ENCODE measurements around the gene SLC35F3.
"Not testable (repeated sequence)": the region's sequence is repeated elsewhere in the genome, so short reads cannot be mapped to it uniquely, and the experiment has no call there.

Gene SLC35F3

DNA sequence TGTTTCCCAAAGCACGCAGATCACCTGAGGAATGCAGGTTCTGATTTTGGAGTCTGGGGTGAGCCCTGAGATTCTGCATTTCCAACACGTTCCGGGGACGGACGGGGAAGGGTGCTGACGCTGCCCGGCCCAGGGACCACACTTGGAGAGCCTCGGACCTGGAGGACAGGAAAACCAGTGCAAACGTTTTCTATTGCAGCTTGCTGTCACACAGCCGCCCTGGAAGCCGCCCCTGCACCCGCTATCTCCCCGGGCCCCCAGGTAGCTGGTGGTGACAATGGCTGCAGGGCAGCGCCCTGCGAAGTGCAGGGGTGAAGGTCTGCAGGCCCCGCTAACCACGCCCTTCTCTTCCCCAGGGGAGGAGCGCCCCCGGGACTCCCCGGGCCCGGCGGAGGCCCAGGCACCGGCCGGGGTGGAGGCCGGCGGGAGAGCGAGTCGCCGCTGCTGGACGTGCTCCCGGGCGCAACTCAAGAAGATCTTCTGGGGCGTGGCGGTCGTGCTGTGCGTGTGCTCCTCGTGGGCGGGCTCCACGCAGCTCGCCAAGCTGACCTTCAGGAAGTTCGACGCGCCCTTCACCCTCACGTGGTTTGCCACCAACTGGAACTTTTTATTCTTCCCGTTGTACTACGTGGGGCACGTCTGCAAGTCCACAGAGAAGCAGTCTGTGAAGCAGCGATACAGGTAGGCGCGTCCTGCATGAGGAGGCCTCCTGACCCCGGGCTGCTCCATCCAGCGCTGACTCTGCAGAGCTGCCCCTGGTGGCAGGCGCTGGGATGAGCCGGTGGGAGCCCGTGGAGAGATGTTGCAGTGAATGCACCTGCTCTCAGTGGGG lies 326.8 kb downstream of the SLC35F3 start:
- no peak for DNase-seq

GRCh38 chr1:234231893-234232276 lies 327.4 kb downstream of the SLC35F3 start:
- no peak for DNase-seq

GRCh38 chr1:234234199-234234598 lies 329.7 kb downstream of the SLC35F3 start:
- no peak for DNase-seq

GRCh38 chr1:234235434-234235881 lies 331.0 kb downstream of the SLC35F3 start:
- no peak for DNase-seq

GRCh38 chr1:234237393-234237792 lies 332.9 kb downstream of the SLC35F3 start:
- DNase-seq = no peak

- DNase-seq = no peak
Observed at GRCh38 chr1:234238060-234238459, 333.6 kb downstream of the SLC35F3 start.

GRCh38 chr1:234239515-234239914 lies 335.0 kb downstream of the SLC35F3 start:
- DNase-seq = no peak

- no peak for DNase-seq
Observed at GRCh38 chr1:234239936-234240335, 335.5 kb downstream of the SLC35F3 start.

DNA sequence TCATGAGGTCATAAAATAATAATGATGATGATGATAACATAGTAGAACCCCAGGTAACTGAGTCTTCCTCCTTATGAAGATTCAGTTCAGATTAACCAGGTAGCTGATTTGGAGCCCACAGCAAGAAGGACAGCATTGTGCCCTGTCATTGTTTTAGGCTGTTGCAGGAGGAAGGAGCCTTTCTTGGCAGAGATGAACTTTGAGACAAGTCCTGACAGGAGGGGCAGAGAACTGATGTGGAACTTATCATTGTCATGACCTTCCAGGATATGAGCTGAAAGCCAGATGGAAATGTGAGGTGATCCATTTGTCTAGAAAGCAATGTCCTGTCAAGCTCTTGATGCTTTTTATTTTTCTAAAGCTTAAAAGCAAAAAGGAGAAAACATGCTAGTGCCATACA lies 336.2 kb downstream of the SLC35F3 start:
- no peak for DNase-seq

- no peak for DNase-seq
Observed at GRCh38 chr1:234241941-234242490, 337.5 kb downstream of the SLC35F3 start.

GRCh38 chr1:234243521-234244260 lies 339.2 kb downstream of the SLC35F3 start:
- no peak for DNase-seq

GRCh38 chr1:234244482-234244881 lies 340.0 kb downstream of the SLC35F3 start:
- no peak for DNase-seq

- DNase-seq = no peak
Observed at GRCh38 chr1:234246638-234247116, 342.2 kb downstream of the SLC35F3 start.

- DNase-seq = not testable (repeated sequence)
Observed at GRCh38 chr1:234247746-234248145, 343.3 kb downstream of the SLC35F3 start.

DNA sequence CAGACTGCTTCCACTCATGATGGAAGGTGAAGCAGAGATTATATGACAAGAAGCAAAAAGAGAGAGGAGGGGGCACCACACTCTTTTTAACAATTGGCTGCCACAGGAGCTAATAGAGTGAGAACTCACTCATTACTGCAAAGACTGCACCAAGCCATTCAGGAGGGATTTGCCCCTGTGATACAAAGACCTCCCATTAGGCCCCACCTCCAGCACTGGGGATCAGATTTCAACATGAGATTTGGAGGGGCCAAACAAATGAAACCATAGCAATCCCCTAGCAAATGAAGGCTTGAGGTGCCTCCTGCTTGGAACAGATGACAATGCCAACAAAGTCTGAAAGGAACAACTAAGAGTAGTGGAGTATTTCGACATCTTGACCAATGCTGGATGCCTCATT lies 346.3 kb downstream of the SLC35F3 start:
- DNase-seq = no peak

DNA sequence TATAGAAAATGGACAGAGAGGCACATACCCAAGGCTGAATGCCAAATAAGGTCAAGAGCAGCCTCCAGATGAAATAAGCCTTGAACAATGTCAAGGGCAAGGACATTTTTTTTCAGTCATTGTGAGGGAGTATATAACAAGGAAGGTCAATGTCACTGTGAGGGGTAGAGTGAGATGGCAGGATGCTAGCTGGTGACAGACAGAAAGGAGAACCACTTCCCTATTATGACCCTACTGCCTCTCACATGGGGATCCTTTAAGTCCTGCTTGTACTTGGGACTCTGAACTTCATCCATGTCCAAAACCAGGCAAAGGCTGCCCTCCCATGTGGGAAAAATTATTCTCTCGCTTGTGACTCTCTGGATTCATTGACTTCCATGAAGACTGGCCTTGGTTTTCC lies 349.3 kb downstream of the SLC35F3 start:
- no peak for DNase-seq

- DNase-seq = no peak
Observed at GRCh38 chr1:234256359-234256758, 351.9 kb downstream of the SLC35F3 start.

GRCh38 chr1:234258071-234258470 lies 353.6 kb downstream of the SLC35F3 start:
- DNase-seq = no peak

- no peak for DNase-seq
Observed at GRCh38 chr1:234260578-234260977, 356.1 kb downstream of the SLC35F3 start.

GRCh38 chr1:234261545-234261944 lies 357.1 kb downstream of the SLC35F3 start:
- no peak for DNase-seq

DNA sequence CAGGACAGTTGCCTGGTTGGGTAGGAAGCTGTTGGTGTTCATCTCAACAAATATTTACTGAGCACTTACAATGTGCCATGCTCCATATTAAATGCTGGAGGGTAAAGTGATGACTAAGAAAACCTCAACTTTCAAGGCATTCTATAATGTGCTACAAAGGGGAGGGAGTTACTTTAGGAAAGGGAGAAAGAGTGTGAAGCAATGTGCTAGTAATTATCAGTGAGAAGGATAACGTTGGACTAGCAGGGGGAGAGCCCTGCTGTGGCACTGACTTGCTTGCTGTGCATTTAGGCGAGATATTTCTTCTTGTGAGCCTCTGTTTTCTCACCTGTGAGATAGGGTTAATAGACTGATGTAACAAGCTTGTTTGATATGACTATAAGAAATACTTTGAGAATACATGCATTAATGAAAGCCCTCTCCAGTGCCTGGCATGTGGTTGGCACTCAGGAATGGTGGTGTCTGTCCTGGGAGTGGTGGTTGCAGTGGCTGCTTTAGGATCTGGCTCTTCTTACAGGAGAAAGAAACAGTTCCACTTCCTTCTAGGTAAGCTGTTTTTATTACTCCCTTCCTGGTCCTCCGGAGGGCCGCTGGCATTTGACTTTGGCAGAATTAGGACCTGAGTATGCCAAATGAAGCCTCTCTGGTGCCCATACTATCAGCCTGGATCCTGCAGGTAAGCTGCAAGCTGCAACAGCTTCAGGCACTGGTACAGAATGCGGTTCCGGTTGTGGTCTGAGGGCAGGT lies 357.7 kb downstream of the SLC35F3 start:
- DNase-seq = no peak

- DNase-seq = no peak
Observed at GRCh38 chr1:234262754-234263105, 358.3 kb downstream of the SLC35F3 start.

DNA sequence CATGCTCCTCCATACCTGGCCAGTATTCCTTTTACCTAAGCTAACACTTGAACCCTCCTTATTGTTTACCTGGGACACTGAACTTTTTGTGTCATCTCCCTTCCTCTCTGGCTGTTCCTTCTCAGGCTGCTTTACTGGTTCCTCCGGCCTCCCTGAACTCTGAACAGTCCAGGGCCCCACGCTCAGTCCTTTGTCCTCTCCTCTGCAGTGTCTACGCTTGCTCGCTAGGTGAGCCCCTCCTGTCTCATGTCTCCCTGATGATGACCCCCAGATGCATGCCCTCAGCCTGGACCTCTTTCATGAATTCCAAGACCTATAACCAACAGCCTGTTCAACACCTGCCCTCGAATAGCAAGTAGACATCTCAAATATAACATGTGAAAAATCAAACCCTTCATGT lies 360.4 kb downstream of the SLC35F3 start:
- DNase-seq = no peak

Measured in NCI-H524 treated with DMSO at 0.1 percent for 48 hours (cell line).